Left cardiac atrium (tissue), 4 donors: ENCODE results near the gene LRP1. TPM values are rescaled to one million over a fixed set of nuclear protein-coding genes. Genes with fewer than 3 reads are reported as not detected.

Experiments
- ATAC-seq, 2 donors: fragments of 200-7000 bp; cut with Tn5 transposase; one replicate each; pipeline ENCODE4 v1.9.1; 2020; ENCODE audit warnings: mild to moderate bottlenecking in 2 of 2, moderate library complexity in 2 of 2
- DNase-seq: peaks from one replicate; pipeline ENCODE4 v3.0.0-alpha.2; 2020
- intact Hi-C, 2 donors: fragments of 100-400 bp; cut with DNase I; formaldehyde crosslinking; loops; one replicate each; pipeline versions ENCODE4 v1.14.1 to v1.15.1; 2022 to 2023
- total RNA-seq, 2 donors: library from RNA; stranded (reverse); fragmentation: NEBNext Ultra II Directional; extraction: Animal tissue kit (Norgen Biotek cat#: 25700); gene quantifications; one replicate each; pipeline ENCODE4 v1.2.1, GENCODE V29; 2021
- donor health status: DM: no; HTN: yes; CAD: no.
- donor health status: DM: no; HTN: yes; CAD: no; lungs with severe emphysema.
- donor health status: DM: yes; HTN: yes; CAD: no.
- donor health status: Dilated cardiomyopathy.

LRP1 gene
- total RNA-seq, 2 donors from 2014 or later: 188 to 222 TPM

DNA sequence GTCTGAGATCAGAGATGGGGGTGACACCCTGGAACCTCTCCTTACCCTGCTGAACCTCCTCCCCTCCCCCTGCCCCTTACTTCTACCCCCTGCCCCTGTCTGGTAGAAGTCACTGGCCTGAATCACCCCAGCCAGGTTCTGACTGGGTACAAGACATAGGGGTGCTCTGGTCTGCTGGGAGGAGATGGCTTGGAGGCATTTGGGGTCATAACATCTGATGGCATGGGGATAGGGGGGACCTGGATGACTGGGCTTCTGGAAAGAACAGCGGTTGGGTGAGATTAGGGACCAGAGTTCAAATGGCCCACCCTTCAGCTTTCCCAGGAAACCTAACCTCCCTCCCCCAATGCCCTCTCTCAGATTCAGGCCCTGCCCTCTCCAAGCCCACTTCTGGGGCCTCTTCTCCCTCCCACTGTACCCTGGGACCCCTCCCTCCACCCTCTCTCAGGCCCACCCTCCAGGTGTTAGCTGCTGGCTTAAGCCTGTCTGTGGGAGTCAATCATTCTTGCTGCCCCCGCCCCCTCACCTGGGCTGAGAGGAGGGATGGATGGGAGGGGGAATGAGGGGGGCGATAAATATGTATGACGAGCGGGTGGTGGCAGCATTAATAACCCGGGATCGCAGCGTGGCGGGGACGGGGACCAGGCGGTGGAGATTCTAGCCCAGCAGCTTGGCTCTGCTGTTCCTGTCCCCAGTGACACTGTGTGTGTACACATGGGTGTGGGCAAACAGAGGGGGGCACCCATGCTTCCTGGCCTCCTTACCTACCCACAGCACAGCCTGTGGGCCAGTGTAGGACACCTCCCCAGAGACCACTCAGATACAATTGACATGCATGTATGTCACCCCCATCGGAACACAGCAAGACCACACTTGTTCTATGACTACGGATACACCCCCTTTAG, 94.3 kb downstream of the LRP1 start:
- ATAC-seq: no peak
- no peak for DNase-seq
- intact Hi-C loops: no loop called here

DNA sequence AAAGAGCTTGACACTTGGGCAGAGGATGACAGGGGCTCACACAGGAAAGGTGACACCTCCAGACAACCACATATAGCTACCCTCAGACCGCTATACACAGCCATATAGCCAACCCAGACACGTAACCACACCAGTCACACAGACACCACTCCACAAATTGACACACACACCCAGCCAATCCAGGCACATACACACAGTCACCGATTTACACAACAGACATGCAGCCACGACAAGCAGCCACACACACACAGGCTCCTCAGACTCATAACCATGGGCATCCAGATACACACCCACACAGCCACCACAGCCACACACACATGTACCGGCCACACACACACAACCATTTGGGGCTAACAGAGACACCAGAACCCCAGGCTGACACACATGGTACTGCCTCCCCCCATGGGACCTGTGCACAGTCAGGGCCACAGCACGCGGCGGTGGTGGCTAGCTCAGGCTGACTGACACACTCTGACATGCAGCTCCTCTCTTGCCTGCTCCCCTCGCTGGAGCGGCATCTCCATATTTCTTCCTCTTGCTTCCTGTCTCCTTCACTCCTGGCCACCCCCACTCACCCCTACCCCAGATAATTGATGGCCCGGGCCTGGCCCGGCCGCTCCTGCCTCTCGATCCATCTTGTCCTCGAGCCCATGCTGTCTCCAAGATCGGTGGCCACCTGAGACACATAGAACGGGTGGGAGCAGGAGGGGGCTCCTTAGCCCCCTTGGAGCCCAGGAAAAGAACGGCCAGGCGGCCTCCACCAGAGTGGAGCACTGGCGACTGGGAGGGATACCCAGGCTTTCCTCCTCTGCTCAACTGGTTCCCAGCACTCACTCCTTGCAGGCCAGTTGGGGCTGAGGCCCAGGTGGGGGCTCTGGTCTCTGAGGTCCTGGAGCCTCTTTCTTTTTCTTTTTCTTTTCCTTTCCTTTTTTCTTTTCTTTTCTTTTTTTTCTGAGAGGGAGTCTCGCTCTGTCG, 95.2 kb downstream of the LRP1 start:
- intact Hi-C loops: no loop called here
- ATAC-seq (no peak), DNase-seq (no peak)

DNA sequence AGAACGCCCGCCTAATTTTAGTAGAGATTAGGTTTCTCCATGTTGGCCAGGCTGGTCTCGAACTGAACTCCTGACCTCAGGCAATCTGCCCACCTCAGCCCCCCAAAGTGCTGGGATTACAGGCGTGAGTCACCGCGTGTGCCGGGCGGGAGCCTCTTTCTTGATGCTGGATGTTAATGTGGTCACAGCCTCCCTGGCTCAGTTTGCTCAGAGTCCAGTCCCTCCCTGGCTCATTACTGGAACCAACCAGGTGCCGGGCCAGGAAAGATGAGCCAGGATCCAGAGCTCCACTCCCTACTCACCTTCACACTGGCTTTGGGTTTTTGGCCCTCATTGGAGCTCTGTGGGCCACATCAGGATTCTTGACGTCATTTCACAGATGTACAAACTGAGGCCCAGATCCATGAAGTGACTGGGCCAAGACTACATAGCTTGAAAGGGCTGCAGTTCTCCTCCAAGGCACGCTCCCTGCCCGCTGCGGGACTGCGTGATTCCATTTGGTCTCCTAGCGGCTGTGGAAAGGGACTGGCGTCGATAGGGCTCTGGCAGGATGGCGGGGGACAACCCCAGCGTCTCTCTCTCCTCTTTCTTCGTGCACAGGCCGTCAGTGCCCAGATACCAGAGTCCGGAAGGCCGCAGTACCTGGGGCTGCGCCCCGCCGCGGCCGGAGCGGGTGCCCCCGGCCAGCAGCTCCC, 96.1 kb downstream of the LRP1 start:
- intact Hi-C loops: no loop called here
- ATAC-seq (no peak), DNase-seq (no peak)

DNA sequence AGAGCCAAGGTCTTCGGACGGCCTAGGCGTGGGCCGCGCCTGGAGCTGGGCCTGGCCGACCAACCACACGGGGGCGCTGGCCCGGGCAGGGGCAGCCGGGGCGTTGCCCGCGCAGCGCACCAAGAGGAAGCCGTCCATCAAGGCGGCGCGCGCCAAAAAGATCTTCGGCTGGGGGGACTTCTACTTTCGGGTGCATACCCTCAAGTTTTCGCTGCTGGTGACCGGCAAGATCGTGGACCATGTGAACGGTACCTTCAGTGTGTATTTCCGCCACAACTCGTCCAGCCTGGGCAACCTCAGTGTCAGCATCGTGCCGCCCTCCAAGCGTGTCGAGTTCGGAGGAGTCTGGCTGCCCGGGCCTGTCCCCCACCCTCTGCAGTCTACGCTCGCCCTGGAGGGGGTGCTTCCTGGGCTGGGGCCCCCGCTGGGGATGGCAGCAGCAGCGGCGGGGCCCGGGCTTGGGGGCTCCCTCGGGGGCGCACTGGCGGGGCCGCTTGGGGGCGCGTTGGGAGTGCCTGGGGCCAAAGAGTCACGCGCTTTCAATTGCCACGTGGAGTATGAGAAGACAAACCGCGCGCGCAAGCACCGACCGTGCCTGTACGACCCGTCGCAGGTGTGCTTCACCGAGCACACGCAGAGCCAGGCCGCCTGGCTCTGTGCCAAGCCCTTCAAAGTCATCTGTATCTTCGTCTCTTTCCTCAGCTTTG, 96.8 kb downstream of the LRP1 start:
- DNase-seq (no peak), ATAC-seq (peak; percentile 21 to 56)
- intact Hi-C loops: no loop called here

DNA sequence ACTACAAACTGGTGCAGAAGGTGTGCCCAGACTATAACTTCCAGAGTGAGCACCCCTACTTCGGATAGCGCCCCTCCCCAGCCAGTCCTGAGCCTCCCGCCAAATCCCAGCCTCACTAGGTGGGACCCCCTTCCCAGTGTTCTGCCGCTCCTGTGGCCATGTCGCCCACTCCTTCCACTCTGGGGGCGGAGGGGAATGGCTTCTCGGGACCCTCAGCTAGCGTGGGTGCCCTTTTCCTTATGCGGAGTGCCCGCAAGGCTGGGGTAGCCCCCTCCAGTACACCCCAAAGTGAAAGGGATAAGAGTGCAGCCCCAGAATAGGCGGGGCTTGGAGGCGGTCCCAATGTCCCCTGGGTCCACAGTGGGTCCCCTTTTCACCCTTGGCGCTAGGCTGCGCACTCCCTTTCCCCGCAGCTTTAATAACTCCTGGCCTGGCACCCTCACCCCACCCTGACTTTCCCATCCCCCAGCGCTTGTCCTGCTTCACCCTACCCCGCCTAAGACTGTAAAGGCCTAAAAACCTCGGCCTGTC, 97.5 kb downstream of the LRP1 start:
- ATAC-seq (no peak), DNase-seq (no peak)
- intact Hi-C loops: no loop called here

DNA sequence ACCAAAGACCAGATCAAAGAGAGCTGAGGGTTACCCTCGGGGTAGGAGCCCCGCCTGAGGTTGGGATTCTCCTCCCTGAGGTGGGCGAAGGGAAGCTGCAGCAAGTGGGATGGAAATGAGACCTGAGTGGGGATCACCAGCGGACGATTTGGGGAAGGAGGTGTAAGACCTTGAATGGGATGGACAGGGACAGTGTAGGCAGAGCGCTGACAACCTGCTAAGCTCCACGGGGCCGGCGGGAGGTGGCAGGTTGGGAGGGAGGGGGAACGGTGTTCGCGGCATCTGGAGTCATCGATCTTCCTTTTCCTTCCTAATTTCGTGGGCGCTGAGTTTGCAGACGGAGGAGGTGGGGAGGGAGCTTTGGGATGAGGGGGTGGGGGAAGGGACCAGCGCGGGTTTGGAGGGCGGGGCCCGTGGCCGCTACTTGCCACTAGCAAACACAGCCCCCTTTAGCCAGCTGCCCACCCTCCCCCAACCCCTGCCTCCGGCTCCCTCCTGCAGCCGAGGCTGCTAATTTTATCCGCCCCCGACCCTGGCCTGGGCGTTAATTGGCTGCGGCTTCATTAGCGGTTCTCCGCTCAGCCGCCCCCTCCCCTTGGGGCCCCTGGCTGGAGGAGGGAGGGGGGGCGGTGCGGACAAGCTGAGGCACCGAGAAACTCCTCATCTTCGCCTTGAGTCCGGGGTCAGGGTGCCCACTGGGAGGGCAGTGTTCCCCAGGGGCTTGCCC, 98.5 kb downstream of the LRP1 start:
- ATAC-seq: no peak
- intact Hi-C loops: no loop called here
- DNase-seq: no peak

DNA sequence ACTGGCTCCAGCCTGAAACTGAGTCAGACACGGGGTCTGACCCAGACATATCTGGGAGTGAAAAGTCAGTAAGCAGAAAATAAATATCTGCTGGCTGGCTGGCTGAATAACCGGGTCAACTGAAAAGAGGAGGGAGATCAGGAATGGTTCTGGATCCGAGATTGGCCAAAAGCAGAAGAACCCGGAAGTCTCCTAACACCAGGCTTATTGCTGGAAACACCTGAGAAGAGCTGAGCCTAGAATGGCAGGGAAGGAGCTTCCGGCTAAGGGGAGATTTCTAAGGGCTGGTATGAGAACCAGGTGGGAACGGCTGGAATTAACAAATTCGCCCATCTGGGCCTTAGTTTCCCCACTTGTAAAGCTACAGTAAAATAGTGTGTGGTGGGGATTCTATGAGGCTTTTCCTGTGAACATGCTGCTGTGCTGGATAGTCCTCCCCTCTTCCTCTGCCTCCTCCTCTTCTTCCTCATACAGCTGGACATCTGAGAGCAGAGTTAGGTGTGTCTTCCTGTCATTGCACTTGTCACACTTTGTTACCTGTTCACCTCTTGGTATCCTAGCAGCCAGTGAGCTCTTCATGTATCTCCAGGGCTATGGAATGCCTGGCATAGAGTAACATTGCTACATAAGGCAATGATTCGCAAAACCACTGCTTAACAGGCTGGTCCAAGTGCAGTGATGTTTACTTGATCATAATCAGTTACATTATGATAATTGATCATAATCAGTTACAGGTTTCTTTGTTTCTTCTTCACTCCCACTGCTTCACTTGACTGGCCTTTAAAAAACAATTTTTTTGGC, 99.2 kb downstream of the LRP1 start:
- no peak for DNase-seq
- ATAC-seq: no peak
- intact Hi-C loops: no loop called here

DNA sequence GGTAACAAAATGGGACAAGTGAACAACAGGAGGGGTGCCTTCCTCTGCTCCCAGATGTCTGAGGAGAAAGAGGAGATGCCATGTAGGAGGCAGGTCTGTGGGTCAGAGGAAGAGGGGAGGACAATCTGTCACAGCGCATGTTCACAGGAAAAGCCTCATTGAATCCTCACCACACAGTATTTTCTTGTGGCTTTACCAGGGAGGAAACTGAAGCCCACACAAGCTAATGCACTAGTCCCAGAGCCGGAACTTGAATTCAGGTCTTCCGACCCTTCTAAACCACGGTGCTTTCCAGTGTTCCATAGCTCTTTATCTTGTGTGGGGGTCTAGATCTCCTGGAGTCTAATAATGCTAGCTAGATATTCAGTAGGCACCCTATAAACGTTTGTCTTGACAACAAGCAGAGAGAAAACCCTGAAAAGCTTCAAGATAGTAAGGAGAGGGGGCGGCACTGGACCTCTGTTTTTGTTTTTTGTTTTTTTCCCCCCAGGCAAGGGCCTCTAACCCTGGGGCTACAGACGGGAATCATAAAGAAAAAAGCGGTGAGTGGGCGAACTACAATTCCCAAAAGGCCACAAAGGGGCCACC, 100.9 kb downstream of the LRP1 start:
- ATAC-seq: no peak
- intact Hi-C loops: no loop called here
- no peak for DNase-seq

DNA sequence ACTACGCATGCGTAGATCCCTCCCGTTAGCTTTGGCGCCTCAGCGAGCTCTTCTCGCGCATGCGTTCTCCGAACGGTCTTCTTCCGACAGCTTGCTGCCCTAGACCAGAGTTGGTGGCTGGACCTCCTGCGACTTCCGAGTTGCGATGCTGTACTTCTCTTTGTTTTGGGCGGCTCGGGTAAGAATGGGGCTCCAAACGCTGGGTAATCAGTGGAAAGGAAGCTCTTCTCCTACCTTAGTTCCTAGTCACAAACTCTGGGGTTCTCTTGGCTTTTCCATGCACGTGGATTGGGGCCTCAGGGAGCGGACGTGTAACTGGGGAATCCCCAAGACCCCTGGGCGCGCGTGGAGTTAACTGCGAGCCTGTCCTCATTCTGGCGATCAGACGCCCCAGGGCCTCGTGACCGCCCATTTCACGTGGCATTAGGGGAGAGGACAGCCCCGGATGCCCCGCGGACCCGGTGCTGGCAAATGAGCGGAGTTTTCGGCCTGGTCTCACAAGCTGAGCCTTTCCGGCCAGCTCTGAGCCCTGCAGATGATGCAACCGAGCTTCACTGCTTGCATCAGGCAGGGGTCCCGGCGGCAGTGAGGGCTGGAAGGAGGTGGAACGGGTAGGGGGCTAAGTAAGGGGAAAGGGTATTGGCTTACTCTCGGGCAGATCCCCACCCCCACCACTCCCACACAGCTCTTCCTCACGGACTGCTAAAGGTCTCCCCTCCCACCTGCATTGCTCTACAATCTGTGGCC, 101.5 kb downstream of the LRP1 start, which contains the start of gene SHMT2:
Gene SHMT2, plus strand, starts transcription at position 78 of the 747 bp plus-strand sequence. Its CDS starts 68 bp downstream, at position 146.
- DNase-seq (peak; percentile 98), ATAC-seq (peak; percentile 71 to 82)
- intact Hi-C loops: no loop called here

DNA sequence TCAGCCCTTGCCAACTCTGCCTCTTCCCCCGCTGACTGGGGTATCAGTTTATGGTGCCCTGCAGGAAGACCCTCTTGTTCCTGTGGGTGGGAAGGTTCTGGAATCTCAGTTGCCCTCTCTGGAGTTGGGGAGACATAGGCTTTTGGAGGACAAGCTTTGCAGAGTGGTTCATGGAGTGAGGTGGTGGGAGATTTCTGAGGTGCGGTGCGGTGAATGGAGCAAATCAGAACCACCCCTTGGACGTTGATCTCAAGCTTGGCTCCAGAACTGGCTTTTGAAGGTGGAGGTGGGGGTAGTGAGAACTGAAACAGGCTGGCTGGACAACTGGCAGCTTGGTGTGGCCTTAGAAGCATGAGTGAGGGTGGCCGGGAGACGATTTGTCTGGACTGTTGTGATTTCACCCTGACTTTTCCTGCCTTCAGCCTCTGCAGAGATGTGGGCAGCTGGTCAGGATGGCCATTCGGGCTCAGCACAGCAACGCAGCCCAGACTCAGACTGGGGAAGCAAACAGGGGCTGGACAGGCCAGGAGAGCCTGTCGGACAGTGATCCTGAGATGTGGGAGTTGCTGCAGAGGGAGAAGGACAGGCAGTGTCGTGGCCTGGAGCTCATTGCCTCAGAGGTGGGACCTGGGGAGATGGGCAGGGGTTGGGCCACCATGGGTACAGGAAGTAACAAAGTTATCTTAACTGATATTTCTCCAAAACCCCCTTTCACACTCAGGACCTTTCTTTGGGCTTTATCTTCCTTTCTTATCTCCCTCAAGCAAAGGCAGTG, 102.3 kb downstream of the LRP1 start:
- DNase-seq (no peak), ATAC-seq (no peak)
- intact Hi-C loops: no loop called here

DNA sequence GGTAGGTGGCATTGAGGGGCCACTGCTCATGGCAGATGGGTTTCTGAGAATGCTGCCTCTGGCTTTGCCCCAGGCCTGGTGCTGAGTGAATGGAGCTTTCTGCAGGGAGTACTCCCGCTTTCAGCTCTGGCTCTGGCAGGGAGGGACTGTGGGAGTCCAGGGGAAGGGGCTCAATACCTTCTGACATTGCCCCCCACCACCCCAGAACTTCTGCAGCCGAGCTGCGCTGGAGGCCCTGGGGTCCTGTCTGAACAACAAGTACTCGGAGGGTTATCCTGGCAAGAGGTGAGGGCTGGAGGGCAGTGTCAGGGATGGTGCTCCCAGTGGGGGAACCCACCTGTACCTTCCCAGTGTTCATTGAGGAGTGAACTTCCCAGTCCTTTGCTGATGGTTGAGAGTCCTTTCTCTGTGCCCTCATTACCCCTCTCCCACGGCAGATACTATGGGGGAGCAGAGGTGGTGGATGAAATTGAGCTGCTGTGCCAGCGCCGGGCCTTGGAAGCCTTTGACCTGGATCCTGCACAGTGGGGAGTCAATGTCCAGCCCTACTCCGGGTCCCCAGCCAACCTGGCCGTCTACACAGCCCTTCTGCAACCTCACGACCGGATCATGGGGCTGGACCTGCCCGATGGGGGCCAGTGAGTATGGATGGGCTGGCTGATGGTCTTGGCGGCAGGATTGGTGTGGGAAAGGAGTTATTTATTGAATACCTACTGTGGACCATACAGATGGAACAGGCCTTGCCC, 103.2 kb downstream of the LRP1 start:
- DNase-seq (no peak), ATAC-seq (no peak)

DNA sequence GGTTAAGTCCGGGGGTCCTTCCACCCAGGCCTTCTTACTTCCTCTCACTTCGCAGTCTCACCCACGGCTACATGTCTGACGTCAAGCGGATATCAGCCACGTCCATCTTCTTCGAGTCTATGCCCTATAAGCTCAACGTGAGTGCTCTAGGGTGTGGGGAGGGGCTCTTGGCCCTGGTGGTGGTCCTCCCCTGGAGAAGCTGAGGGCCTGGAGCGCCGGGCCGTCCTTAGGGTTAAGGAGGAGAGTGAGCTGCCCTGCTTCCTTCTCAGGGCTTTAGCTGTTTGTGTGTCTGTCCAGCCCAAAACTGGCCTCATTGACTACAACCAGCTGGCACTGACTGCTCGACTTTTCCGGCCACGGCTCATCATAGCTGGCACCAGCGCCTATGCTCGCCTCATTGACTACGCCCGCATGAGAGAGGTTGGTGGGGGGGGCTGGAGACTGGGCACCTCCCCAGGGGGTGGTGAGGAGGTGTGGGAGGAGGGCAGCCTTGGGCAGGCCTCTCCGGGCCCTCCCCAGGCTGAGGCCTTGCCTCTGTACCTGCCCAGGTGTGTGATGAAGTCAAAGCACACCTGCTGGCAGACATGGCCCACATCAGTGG, 104.0 kb downstream of the LRP1 start:
- intact Hi-C loops: no loop called here
- DNase-seq (no peak), ATAC-seq (no peak)

More for the DNA sequence above, 103.2 kb downstream of the LRP1 start:
- intact Hi-C loops: no loop called here

DNA sequence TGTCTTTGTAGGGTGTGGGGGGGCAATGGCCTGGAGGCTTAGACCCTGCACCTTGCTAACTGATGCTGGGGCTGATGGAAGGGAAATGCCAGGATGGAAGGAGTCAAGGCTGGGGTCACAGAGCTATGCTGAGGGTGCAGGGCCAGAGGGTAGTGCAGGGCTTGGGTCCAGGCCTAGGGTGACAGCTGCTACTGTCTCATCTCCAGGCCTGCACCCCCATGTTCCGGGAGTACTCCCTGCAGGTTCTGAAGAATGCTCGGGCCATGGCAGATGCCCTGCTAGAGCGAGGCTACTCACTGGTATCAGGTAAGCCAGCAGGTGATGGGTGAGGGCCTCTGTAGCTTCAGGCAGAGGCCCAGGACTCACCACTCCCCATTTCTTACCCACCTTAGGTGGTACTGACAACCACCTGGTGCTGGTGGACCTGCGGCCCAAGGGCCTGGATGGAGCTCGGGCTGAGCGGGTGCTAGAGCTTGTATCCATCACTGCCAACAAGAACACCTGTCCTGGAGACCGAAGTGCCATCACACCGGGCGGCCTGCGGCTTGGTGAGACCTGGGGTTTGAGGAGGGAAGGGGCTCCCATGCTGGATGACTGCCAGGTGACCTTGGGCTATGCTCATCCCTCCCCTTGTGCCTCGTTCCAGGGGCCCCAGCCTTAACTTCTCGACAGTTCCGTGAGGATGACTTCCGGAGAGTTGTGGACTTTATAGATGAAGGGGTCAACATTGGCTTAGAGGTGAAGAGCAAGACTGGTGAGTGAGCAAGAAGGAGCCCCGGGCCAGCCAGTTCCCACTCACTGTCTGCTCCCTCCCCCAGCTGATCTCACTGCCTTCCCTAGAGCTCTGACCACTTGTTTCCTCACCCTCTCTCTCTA, 105.3 kb downstream of the LRP1 start:
- peak in 1 of 2 donors; percentile 2 for ATAC-seq
- intact Hi-C loops: no loop called here

More for the DNA sequence above, 105.3 kb downstream of the LRP1 start:
- DNase-seq: peak; percentile 50
